Measurements from ENCODE around the gene YBX1. TPM values are rescaled to one million over a fixed set of nuclear protein-coding genes. Genes with fewer than 3 reads are reported as not detected.
"Not testable (repeated sequence)": the region's sequence is repeated elsewhere in the genome, so short reads cannot be mapped to it uniquely, and the experiment has no call there.

The YBX1 gene
- total and polyA plus RNA-seq, 2 experiments from 2014 or later = 177 to 418 TPM

- Histone ChIP-seq H3K36me3 (replicated peaks; ENCODE audit: insufficient read depth, low read depth) (no peaks in the 10 kb centered on the region), H3K27ac (no peak overlapping the region), H3K79me2 (no peaks in the 10 kb centered on the region), H3K27me3 (no peaks in the 10 kb centered on the region), H3K4me1 (ENCODE audit: insufficient read depth) (peaks cover 3% of the 10 kb centered on the region), H3K4me3 (no peak overlapping the region), H2AFZ (no peak overlapping the region), H4K20me1 (ENCODE audit: insufficient read depth, poor library complexity, severe bottlenecking) (no peaks in the 10 kb centered on the region), H3K9me2 (replicated peaks; ENCODE audit: insufficient read depth) (no peaks in the 10 kb centered on the region), H3K9me3 (ENCODE audit: low read depth) (no peaks in the 10 kb centered on the region), H3K4me2 (peak overlapping the region; percentile 63)
- 75% methylated on average over 1 of the region's 1 CpG for WGBS (ENCODE audit: low lambda C conversion rate, missing lambda C conversion rate)
- TF ChIP-seq CTCF (IDR thresholded peaks at IDR 0.05; ENCODE audit: poor library complexity) = no peak
- no peak for TF ChIP-seq EZH2 (IDR thresholded peaks at IDR 0.05; ENCODE audit: borderline replicate concordance)
- TF ChIP-seq EZH2phosphoT487 (IDR thresholded peaks at IDR 0.05; ENCODE audit: low read depth, severe bottlenecking, unreplicated experiment) = no peak
- DNase-seq (ENCODE audit: low spot score) = peak; percentile 44
Observed at GRCh38 chr1:42720868-42721267, 38.6 kb downstream of the YBX1 start.

- H3K36me3 ChIP-seq (replicated peaks; ENCODE audit: insufficient read depth, low read depth) = no peaks in the 10 kb centered on the region
- no peak for DNase-seq (ENCODE audit: low spot score)
- H3K27me3 ChIP-seq = no peaks in the 10 kb centered on the region
- H3K9me3 ChIP-seq (ENCODE audit: low read depth) = no peaks in the 10 kb centered on the region
- no peaks in the 10 kb centered on the region for H3K9me2 ChIP-seq (replicated peaks; ENCODE audit: insufficient read depth)
- H3K27ac ChIP-seq = no peak overlapping the region
- no peaks in the 10 kb centered on the region for H3K79me2 ChIP-seq
- TF ChIP-seq EZH2phosphoT487 (IDR thresholded peaks at IDR 0.05; ENCODE audit: low read depth, severe bottlenecking, unreplicated experiment) (no peak), EZH2 (IDR thresholded peaks at IDR 0.05; ENCODE audit: borderline replicate concordance) (no peak), CTCF (IDR thresholded peaks at IDR 0.05; ENCODE audit: poor library complexity) (no peak)
- 100% methylated on average over 3 of the region's 3 CpGs for WGBS (ENCODE audit: low lambda C conversion rate, missing lambda C conversion rate)
- H4K20me1 ChIP-seq (ENCODE audit: insufficient read depth, poor library complexity, severe bottlenecking) = no peaks in the 10 kb centered on the region
- H2AFZ ChIP-seq = no peak overlapping the region
- H3K4me2 ChIP-seq = no peak overlapping the region
- H3K4me1 ChIP-seq (ENCODE audit: insufficient read depth) = peaks cover 3% of the 10 kb centered on the region
- H3K4me3 ChIP-seq = no peak overlapping the region
Observed at GRCh38 chr1:42721926-42722325, 39.7 kb downstream of the YBX1 start.

- not testable (repeated sequence) for H3K4me3 ChIP-seq; H3K9me3 ChIP-seq (ENCODE audit: low read depth); H4K20me1 ChIP-seq (ENCODE audit: insufficient read depth, poor library complexity, severe bottlenecking); H3K4me2 ChIP-seq; H3K27me3 ChIP-seq; H3K4me1 ChIP-seq (ENCODE audit: insufficient read depth); H3K9me2 ChIP-seq (replicated peaks; ENCODE audit: insufficient read depth); H3K79me2 ChIP-seq; H2AFZ ChIP-seq; H3K27ac ChIP-seq; DNase-seq (ENCODE audit: low spot score); H3K36me3 ChIP-seq (replicated peaks; ENCODE audit: insufficient read depth, low read depth)
- 100% methylated on average over 2 of the region's 2 CpGs for WGBS (ENCODE audit: low lambda C conversion rate, missing lambda C conversion rate)
Observed at GRCh38 chr1:42722403-42722802, 40.2 kb downstream of the YBX1 start.

GRCh38 chr1:42723511-42723910, 41.3 kb downstream of the YBX1 start:
- Histone ChIP-seq H3K4me3 (no peak overlapping the region), H3K9me2 (replicated peaks; ENCODE audit: insufficient read depth) (no peaks in the 10 kb centered on the region), H3K4me2 (no peak overlapping the region), H3K4me1 (ENCODE audit: insufficient read depth) (peaks cover 3% of the 10 kb centered on the region), H3K27me3 (no peaks in the 10 kb centered on the region), H3K27ac (no peak overlapping the region), H4K20me1 (ENCODE audit: insufficient read depth, poor library complexity, severe bottlenecking) (no peaks in the 10 kb centered on the region), H3K36me3 (replicated peaks; ENCODE audit: insufficient read depth, low read depth) (no peaks in the 10 kb centered on the region), H3K79me2 (no peaks in the 10 kb centered on the region), H2AFZ (no peak overlapping the region), H3K9me3 (ENCODE audit: low read depth) (no peaks in the 10 kb centered on the region)
- no peak for DNase-seq (ENCODE audit: low spot score)
- TF ChIP-seq EZH2 (IDR thresholded peaks at IDR 0.05; ENCODE audit: borderline replicate concordance) (no peak), EZH2phosphoT487 (IDR thresholded peaks at IDR 0.05; ENCODE audit: low read depth, severe bottlenecking, unreplicated experiment) (no peak), CTCF (IDR thresholded peaks at IDR 0.05; ENCODE audit: poor library complexity) (no peak)
- WGBS (ENCODE audit: low lambda C conversion rate, missing lambda C conversion rate) = 91% methylated on average over 6 of the region's 6 CpGs

- not testable (repeated sequence) for H3K79me2 ChIP-seq; H2AFZ ChIP-seq; H3K4me3 ChIP-seq; H3K9me2 ChIP-seq (replicated peaks; ENCODE audit: insufficient read depth); H3K27me3 ChIP-seq; H3K4me2 ChIP-seq; H4K20me1 ChIP-seq (ENCODE audit: insufficient read depth, poor library complexity, severe bottlenecking); H3K9me3 ChIP-seq (ENCODE audit: low read depth); H3K4me1 ChIP-seq (ENCODE audit: insufficient read depth); H3K27ac ChIP-seq; DNase-seq (ENCODE audit: low spot score); H3K36me3 ChIP-seq (replicated peaks; ENCODE audit: insufficient read depth, low read depth)
- 100% methylated on average over 4 of the region's 4 CpGs for WGBS (ENCODE audit: low lambda C conversion rate, missing lambda C conversion rate)
Observed at GRCh38 chr1:42725820-42726219, 43.6 kb downstream of the YBX1 start.

Data from hepatocyte (in vitro differentiated cells).